ENCODE measurements around the gene METTL6.

DNA sequence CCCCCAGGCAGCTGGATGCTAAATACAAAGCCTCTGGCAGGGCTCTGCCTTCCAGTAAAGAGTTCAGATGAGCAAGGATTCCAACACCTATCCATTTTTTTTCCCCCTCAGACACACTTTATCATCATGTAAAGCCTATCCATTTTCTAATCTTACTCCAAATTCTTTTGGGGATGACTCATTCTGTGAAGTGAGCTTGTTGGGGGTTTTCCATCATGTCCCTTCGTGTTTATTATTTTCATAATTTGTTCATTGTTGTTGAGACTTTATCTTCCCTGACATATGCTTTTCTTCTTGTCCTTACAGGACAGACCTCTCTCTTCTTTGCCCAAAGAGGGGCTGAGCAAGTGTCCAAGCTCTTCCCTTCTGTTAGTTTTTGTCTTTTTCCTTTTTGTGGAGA is 60.3 kb downstream of the METTL6 start:
- TF ChIP-seq CTCF (IDR thresholded peaks at IDR 0.05; ENCODE audit: insufficient read depth, low read length) (no peak), REST (IDR thresholded peaks at IDR 0.05; ENCODE audit: insufficient replicate concordance, low read depth) (no peak), GABPA (IDR thresholded peaks at IDR 0.05; ENCODE audit: low read depth) (no peak), POLR2AphosphoS5 (IDR thresholded peaks at IDR 0.05; ENCODE audit: low read depth) (no peak), SPI1 (IDR thresholded peaks at IDR 0.05; ENCODE audit: borderline replicate concordance, low read depth) (no peak)

Measured in HL-60 (cell line).